Measurements from ENCODE around the gene SMIM22. TPM values are rescaled to one million over a fixed set of nuclear protein-coding genes. Genes with fewer than 3 reads are reported as not detected.

The SMIM22 gene
- polyA plus RNA-seq, 1 experiment: not detected

- no peaks in the 10 kb centered on the region for H3K27me3 ChIP-seq (ENCODE audit: control insufficient read depth, insufficient read depth, low read length)
- no peaks in the 10 kb centered on the region for H3K36me3 ChIP-seq (ENCODE audit: control insufficient read depth, insufficient read depth, low read length)
- no peak overlapping the region for H3K4me3 ChIP-seq (ENCODE audit: low read depth, low read length)
- TF ChIP-seq CTCF (IDR thresholded peaks at IDR 0.05; ENCODE audit: insufficient read depth, low read depth, low read length): no peak
- DNase-seq (ENCODE audit: low read depth): no peak
- ChIA-PET CTCF (no interaction called here), POLR2A (no interaction called here)
Observed at GRCh38 chr16:4790261-4790660, 4.9 kb upstream of the SMIM22 start.

GRCh38 chr16:4790871-4791270 lies 4.3 kb upstream of the SMIM22 start:
- no peaks in the 10 kb centered on the region; the same call in 1 of the 2 replicates for H3K36me3 ChIP-seq (ENCODE audit: control insufficient read depth, insufficient read depth, low read length)
- POLR2A ChIA-PET: no interaction called here
- no peaks in the 10 kb centered on the region for H3K27me3 ChIP-seq (ENCODE audit: control insufficient read depth, insufficient read depth, low read length)
- no peak for TF ChIP-seq CTCF (IDR thresholded peaks at IDR 0.05; ENCODE audit: insufficient read depth, low read depth, low read length)
- DNase-seq (ENCODE audit: low read depth): no peak
- CTCF ChIA-PET: no interaction called here
- H3K4me3 ChIP-seq (ENCODE audit: low read depth, low read length): no peak overlapping the region

GRCh38 chr16:4792951-4793513 lies 2.1 kb upstream of the SMIM22 start:
- TF ChIP-seq CTCF (IDR thresholded peaks at IDR 0.05; ENCODE audit: insufficient read depth, low read depth, low read length): no peak
- POLR2A ChIA-PET: no interaction called here
- no peak for DNase-seq (ENCODE audit: low read depth)
- no peaks in the 10 kb centered on the region; the same call in none of the 2 replicates for H3K36me3 ChIP-seq (ENCODE audit: control insufficient read depth, insufficient read depth, low read length)
- H3K27me3 ChIP-seq (ENCODE audit: control insufficient read depth, insufficient read depth, low read length): no peaks in the 10 kb centered on the region
- no peak overlapping the region for H3K4me3 ChIP-seq (ENCODE audit: low read depth, low read length)
- CTCF ChIA-PET: no interaction called here

GRCh38 chr16:4795828-4796572 lies 831 bp downstream of the SMIM22 start:
- no peak for DNase-seq (ENCODE audit: low read depth)
- POLR2A ChIA-PET: no interaction called here
- Histone ChIP-seq H3K36me3 (ENCODE audit: control insufficient read depth, insufficient read depth, low read length) (no peaks in the 10 kb centered on the region; the same call in none of the 2 replicates), H3K4me3 (ENCODE audit: low read depth, low read length) (no peak overlapping the region), H3K27me3 (ENCODE audit: control insufficient read depth, insufficient read depth, low read length) (no peaks in the 10 kb centered on the region)
- TF ChIP-seq CTCF (IDR thresholded peaks at IDR 0.05; ENCODE audit: insufficient read depth, low read depth, low read length): no peak
- CTCF ChIA-PET: interaction anchor here (0.9 to 1.0 kb wide), 2 partner anchors 21 to 155 kb away, joined by 3 read pairs; no protein-coding TSS in a partner anchor

GRCh38 chr16:4796982-4797804 lies 2.0 kb downstream of the SMIM22 start:
- Histone ChIP-seq H3K4me3 (ENCODE audit: low read depth, low read length) (no peak overlapping the region), H3K36me3 (ENCODE audit: control insufficient read depth, insufficient read depth, low read length) (no peaks in the 10 kb centered on the region; the same call in none of the 2 replicates), H3K27me3 (ENCODE audit: control insufficient read depth, insufficient read depth, low read length) (no peaks in the 10 kb centered on the region)
- no peak for TF ChIP-seq CTCF (IDR thresholded peaks at IDR 0.05; ENCODE audit: insufficient read depth, low read depth, low read length)
- POLR2A ChIA-PET: no interaction called here
- DNase-seq (ENCODE audit: low read depth): no peak
- CTCF ChIA-PET: interaction anchor here (0.9 kb wide), 1 partner anchor 22 kb away, joined by 3 read pairs; no protein-coding TSS in a partner anchor

Measured in BJ (cell line).